ENCODE measurements around the gene MID2. TPM values are rescaled to one million over a fixed set of nuclear protein-coding genes. Genes with fewer than 3 reads are reported as not detected.

MID2 gene
- total RNA-seq, 2 experiments from 2014 or later, result not detected

- peak; percentile 6 for DNase-seq (ENCODE audit: low spot score)
- Histone ChIP-seq H3K9me3 (ENCODE audit: low read length) (no peaks in the 10 kb centered on the region), H3K79me2 (ENCODE audit: insufficient read depth, low read depth, low read length) (no peaks in the 10 kb centered on the region), H3K4me3 (ENCODE audit: low read depth, low read length, poor library complexity, severe bottlenecking) (no peak overlapping the region), H3K4me1 (ENCODE audit: insufficient read depth, low read length, poor library complexity, severe bottlenecking) (no peaks in the 10 kb centered on the region), H3K4me2 (ENCODE audit: low read length) (no peak overlapping the region), H3K36me3 (ENCODE audit: insufficient read depth, low read length) (no peaks in the 10 kb centered on the region), H3K9me2 (ENCODE audit: insufficient read depth, low read length) (no peaks in the 10 kb centered on the region), H2AFZ (ENCODE audit: low read length) (no peak overlapping the region), H3K27ac (ENCODE audit: low read depth, low read length, poor library complexity, severe bottlenecking) (no peak overlapping the region), H4K20me1 (ENCODE audit: insufficient read depth, low read length) (no peaks in the 10 kb centered on the region)
- ChIA-PET CTCF (ENCODE audit: unreplicated experiment) (no interaction called here), POLR2A (no interaction called here)
- intact Hi-C loops (cut with micrococcal nuclease; ENCODE audit: unreplicated experiment), result no loop called here
- TF ChIP-seq EZH2phosphoT487 (IDR thresholded peaks at IDR 0.05; ENCODE audit: borderline replicate concordance, low read depth, low read length), result no peak
- no peak for TF ChIP-seq CTCF (conservative IDR thresholded peaks at IDR 0.05; ENCODE audit: low read length)
- no TSS peak for BruUV-seq (replicated peaks)
Observed at GRCh38 chrX:107818900-107819521, 6.7 kb upstream of the MID2 start.

- Histone ChIP-seq H3K4me2 (ENCODE audit: low read length) (no peak overlapping the region), H3K4me1 (ENCODE audit: insufficient read depth, low read length, poor library complexity, severe bottlenecking) (no peaks in the 10 kb centered on the region), H2AFZ (ENCODE audit: low read length) (no peak overlapping the region), H3K9me3 (ENCODE audit: low read length) (no peaks in the 10 kb centered on the region), H3K9me2 (ENCODE audit: insufficient read depth, low read length) (no peaks in the 10 kb centered on the region), H3K36me3 (ENCODE audit: insufficient read depth, low read length) (no peaks in the 10 kb centered on the region), H3K79me2 (ENCODE audit: insufficient read depth, low read depth, low read length) (no peaks in the 10 kb centered on the region), H4K20me1 (ENCODE audit: insufficient read depth, low read length) (no peaks in the 10 kb centered on the region), H3K27ac (ENCODE audit: low read depth, low read length, poor library complexity, severe bottlenecking) (no peak overlapping the region), H3K4me3 (ENCODE audit: low read depth, low read length, poor library complexity, severe bottlenecking) (no peak overlapping the region)
- POLR2A ChIA-PET, result no interaction called here
- BruUV-seq (replicated peaks), result no TSS peak
- TF ChIP-seq EZH2phosphoT487 (IDR thresholded peaks at IDR 0.05; ENCODE audit: borderline replicate concordance, low read depth, low read length), result no peak
- no peak for TF ChIP-seq CTCF (conservative IDR thresholded peaks at IDR 0.05; ENCODE audit: low read length)
- CTCF ChIA-PET (ENCODE audit: unreplicated experiment), result no interaction called here
- no peak for DNase-seq (ENCODE audit: low spot score)
- intact Hi-C loops (cut with micrococcal nuclease; ENCODE audit: unreplicated experiment), result no loop called here
Observed at GRCh38 chrX:107823042-107823441, 2.6 kb upstream of the MID2 start.

- POLR2A ChIA-PET, result no interaction called here
Observed at GRCh38 chrX:107823456-107823855, 2.2 kb upstream of the MID2 start.

More at GRCh38 chrX:107823456-107823855, 2.2 kb upstream of the MID2 start:
- CTCF ChIA-PET (ENCODE audit: unreplicated experiment), result no interaction called here
- H3K36me3 ChIP-seq (ENCODE audit: insufficient read depth, low read length), result no peaks in the 10 kb centered on the region
- H3K4me1 ChIP-seq (ENCODE audit: insufficient read depth, low read length, poor library complexity, severe bottlenecking), result no peaks in the 10 kb centered on the region
- intact Hi-C loops (cut with micrococcal nuclease; ENCODE audit: unreplicated experiment), result no loop called here
- no peak overlapping the region for H3K27ac ChIP-seq (ENCODE audit: low read depth, low read length, poor library complexity, severe bottlenecking)
- H3K4me2 ChIP-seq (ENCODE audit: low read length), result no peak overlapping the region
- no peak overlapping the region for H2AFZ ChIP-seq (ENCODE audit: low read length)
- no peaks in the 10 kb centered on the region for H4K20me1 ChIP-seq (ENCODE audit: insufficient read depth, low read length)
- no peak for DNase-seq (ENCODE audit: low spot score)
- no TSS peak for BruUV-seq (replicated peaks)
- no peaks in the 10 kb centered on the region for H3K9me2 ChIP-seq (ENCODE audit: insufficient read depth, low read length)
- TF ChIP-seq EZH2phosphoT487 (IDR thresholded peaks at IDR 0.05; ENCODE audit: borderline replicate concordance, low read depth, low read length), result no peak
- no peak for TF ChIP-seq CTCF (conservative IDR thresholded peaks at IDR 0.05; ENCODE audit: low read length)
- H3K79me2 ChIP-seq (ENCODE audit: insufficient read depth, low read depth, low read length), result no peaks in the 10 kb centered on the region
- no peak overlapping the region for H3K4me3 ChIP-seq (ENCODE audit: low read depth, low read length, poor library complexity, severe bottlenecking)
- H3K9me3 ChIP-seq (ENCODE audit: low read length), result no peaks in the 10 kb centered on the region
